Measurements from ENCODE around the gene MINDY3.

Gene MINDY3

DNA sequence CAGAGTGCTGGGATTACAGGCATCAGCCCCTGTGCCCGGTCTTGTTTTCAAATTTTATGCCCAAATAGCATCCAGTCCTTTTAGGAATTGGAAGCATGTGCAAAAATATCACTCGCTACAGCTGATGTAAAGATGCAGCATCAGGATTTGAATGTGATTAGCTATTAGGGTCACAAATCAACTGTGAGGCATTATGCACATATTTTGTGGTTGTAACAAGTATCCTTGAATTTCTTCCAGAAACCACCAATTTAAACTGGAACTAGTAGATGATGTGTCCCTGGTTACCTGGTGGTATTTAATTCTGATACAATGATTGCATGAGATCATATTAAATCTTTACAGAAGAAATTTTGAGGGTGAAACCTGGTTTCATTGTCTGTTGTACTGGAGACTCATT is 99.6 kb downstream of the MINDY3 start:
- H3K27me3 ChIP-seq (ENCODE audit: control insufficient read depth, insufficient read depth, low read length) = no peaks in the 10 kb centered on the region
- no CpG with 5 or more reads among the region's 2 CpGs for WGBS (ENCODE audit: insufficient coverage, insufficient read length)

GRCh38 chr10:15759265-15759664 is 101.0 kb downstream of the MINDY3 start:
- no peaks in the 10 kb centered on the region for H3K27me3 ChIP-seq (ENCODE audit: control insufficient read depth, insufficient read depth, low read length)
- H3K4me1 ChIP-seq (ENCODE audit: control insufficient read depth, insufficient read depth, low read length) = no peaks in the 10 kb centered on the region
- H3K4me3 ChIP-seq (ENCODE audit: low read length) = no peak overlapping the region
- no peaks in the 10 kb centered on the region for H3K9me3 ChIP-seq (ENCODE audit: control insufficient read depth, insufficient read depth, low read length)
- no peaks in the 10 kb centered on the region for H3K36me3 ChIP-seq (ENCODE audit: control insufficient read depth, insufficient read depth, low read length)
- DNase-seq (ENCODE audit: low read depth, low spot score) = no peak
- no peak overlapping the region for H3K27ac ChIP-seq (ENCODE audit: low read length)

More for the DNA sequence above, 99.6 kb downstream of the MINDY3 start:
- H3K4me3 ChIP-seq (ENCODE audit: low read length) = no peak overlapping the region
- no peaks in the 10 kb centered on the region for H3K9me3 ChIP-seq (ENCODE audit: control insufficient read depth, insufficient read depth, low read length)
- H3K27ac ChIP-seq (ENCODE audit: low read length) = no peak overlapping the region
- DNase-seq (ENCODE audit: low read depth, low spot score) = no peak
- H3K36me3 ChIP-seq (ENCODE audit: control insufficient read depth, insufficient read depth, low read length) = no peaks in the 10 kb centered on the region
- H3K4me1 ChIP-seq (ENCODE audit: control insufficient read depth, insufficient read depth, low read length) = no peaks in the 10 kb centered on the region

DNA sequence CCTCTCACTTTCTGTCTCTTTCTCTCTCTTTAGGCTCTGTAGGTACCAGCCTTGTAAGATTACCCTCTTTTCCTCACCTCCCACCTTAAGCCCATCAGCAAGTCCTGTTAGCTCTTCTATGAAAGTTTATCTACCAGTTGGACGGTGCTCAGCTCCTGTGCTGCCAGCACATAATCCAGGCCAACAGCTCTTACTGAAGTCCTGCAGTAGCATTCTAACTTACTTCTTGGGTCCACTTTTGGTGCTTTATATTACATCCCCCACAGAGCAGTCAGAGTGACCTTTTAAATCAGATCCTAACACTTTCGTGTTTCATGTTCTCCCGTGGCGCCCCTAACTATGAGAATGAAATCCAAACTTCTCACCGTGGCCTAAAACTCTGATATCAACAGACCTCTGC is 101.7 kb downstream of the MINDY3 start:
- WGBS (ENCODE audit: insufficient coverage, insufficient read length) = no CpG with 5 or more reads among the region's 5 CpGs
- no peaks in the 10 kb centered on the region for H3K27me3 ChIP-seq (ENCODE audit: control insufficient read depth, insufficient read depth, low read length)
- no peaks in the 10 kb centered on the region for H3K4me1 ChIP-seq (ENCODE audit: control insufficient read depth, insufficient read depth, low read length)
- no peak overlapping the region for H3K4me3 ChIP-seq (ENCODE audit: low read length)
- no peak overlapping the region for H3K27ac ChIP-seq (ENCODE audit: low read length)
- DNase-seq (ENCODE audit: low read depth, low spot score) = no peak
- no peaks in the 10 kb centered on the region for H3K36me3 ChIP-seq (ENCODE audit: control insufficient read depth, insufficient read depth, low read length)
- no peaks in the 10 kb centered on the region for H3K9me3 ChIP-seq (ENCODE audit: control insufficient read depth, insufficient read depth, low read length)

DNA sequence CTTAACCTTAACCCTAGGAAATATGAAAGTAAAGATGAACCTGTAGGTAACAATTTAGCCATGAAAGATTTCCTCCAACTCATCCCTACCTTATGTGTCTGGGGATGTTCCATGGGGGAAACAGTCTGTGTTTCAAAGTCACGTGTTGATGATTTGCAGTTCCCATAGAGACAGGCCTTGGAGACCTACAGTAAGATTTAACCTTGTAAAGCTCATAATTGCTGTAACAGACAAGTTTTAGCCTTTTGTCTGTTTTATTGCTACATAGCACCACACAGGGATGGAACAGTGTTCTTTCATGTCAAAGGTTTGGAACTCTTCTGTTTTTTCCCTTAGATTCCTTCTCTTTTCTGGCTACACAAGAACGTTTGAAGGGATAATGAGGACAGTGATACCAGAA is 105.4 kb downstream of the MINDY3 start:
- no peak overlapping the region for H3K4me3 ChIP-seq (ENCODE audit: low read length)
- no peaks in the 10 kb centered on the region for H3K36me3 ChIP-seq (ENCODE audit: control insufficient read depth, insufficient read depth, low read length)
- H3K9me3 ChIP-seq (ENCODE audit: control insufficient read depth, insufficient read depth, low read length) = no peaks in the 10 kb centered on the region
- DNase-seq (ENCODE audit: low read depth, low spot score) = no peak
- WGBS (ENCODE audit: insufficient coverage, insufficient read length) = no CpG with 5 or more reads among the region's 2 CpGs
- no peaks in the 10 kb centered on the region for H3K4me1 ChIP-seq (ENCODE audit: control insufficient read depth, insufficient read depth, low read length)
- H3K27me3 ChIP-seq (ENCODE audit: control insufficient read depth, insufficient read depth, low read length) = no peaks in the 10 kb centered on the region
- no peak overlapping the region for H3K27ac ChIP-seq (ENCODE audit: low read length)

DNA sequence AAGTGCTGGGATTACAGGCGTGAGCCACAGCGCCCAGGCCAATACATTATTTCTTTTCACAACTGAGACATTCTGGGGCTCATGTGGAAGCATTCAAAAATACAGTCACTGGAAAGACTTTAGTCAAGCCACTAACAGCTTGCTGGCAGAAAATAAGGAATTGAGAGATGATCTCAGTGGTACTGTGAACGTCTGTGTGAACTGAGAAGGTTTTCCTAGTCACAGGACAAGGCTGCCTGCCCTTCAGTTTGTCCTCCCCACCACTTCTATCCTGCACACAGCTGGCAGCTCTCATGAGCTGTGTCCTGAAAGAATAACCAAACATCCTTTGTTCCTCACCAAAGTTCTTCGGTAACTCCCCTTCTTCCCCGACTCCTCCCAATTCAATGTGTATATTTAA is 109.3 kb downstream of the MINDY3 start:
- Histone ChIP-seq H3K4me3 (ENCODE audit: low read length) (no peak overlapping the region), H3K36me3 (ENCODE audit: control insufficient read depth, insufficient read depth, low read length) (no peaks in the 10 kb centered on the region), H3K9me3 (ENCODE audit: control insufficient read depth, insufficient read depth, low read length) (no peaks in the 10 kb centered on the region), H3K4me1 (ENCODE audit: control insufficient read depth, insufficient read depth, low read length) (no peaks in the 10 kb centered on the region), H3K27ac (ENCODE audit: low read length) (no peak overlapping the region), H3K27me3 (ENCODE audit: control insufficient read depth, insufficient read depth, low read length) (no peaks in the 10 kb centered on the region)
- no peak for DNase-seq (ENCODE audit: low read depth, low spot score)
- WGBS (ENCODE audit: insufficient coverage, insufficient read length) = 100% methylated on average over 1 of the region's 5 CpGs

- no peaks in the 10 kb centered on the region for H3K4me1 ChIP-seq (ENCODE audit: control insufficient read depth, insufficient read depth, low read length)
- no peaks in the 10 kb centered on the region for H3K27me3 ChIP-seq (ENCODE audit: control insufficient read depth, insufficient read depth, low read length)
- H3K9me3 ChIP-seq (ENCODE audit: control insufficient read depth, insufficient read depth, low read length) = no peaks in the 10 kb centered on the region
- DNase-seq (ENCODE audit: low read depth, low spot score) = no peak
- no peak overlapping the region for H3K27ac ChIP-seq (ENCODE audit: low read length)
- no peak overlapping the region for H3K4me3 ChIP-seq (ENCODE audit: low read length)
- no CpG with 5 or more reads among the region's 3 CpGs for WGBS (ENCODE audit: insufficient coverage, insufficient read length)
- H3K36me3 ChIP-seq (ENCODE audit: control insufficient read depth, insufficient read depth, low read length) = no peaks in the 10 kb centered on the region
Measured at GRCh38 chr10:15748126-15748525, 112.2 kb downstream of the MINDY3 start.

DNA sequence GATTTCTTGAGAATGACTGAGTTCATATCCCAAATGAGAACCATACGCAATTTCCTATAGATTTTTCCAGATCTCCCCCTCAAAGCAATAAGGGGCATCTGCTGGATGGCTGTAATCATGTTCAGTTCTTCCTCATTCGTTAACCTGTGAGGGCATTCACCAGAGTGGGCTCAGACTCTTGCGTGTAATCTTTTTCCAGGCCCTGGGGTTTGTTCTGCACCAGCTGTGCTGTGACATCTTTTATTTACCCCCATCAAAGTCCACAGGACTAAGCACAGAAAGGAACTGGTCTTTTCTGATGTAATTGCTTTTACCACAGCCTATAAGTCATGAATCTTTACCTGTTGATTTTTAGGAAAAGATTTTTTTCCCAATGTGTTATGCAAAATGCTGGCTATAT is 112.7 kb downstream of the MINDY3 start:
- Histone ChIP-seq H3K27ac (ENCODE audit: low read length) (no peak overlapping the region), H3K27me3 (ENCODE audit: control insufficient read depth, insufficient read depth, low read length) (no peaks in the 10 kb centered on the region), H3K4me3 (ENCODE audit: low read length) (no peak overlapping the region), H3K9me3 (ENCODE audit: control insufficient read depth, insufficient read depth, low read length) (no peaks in the 10 kb centered on the region), H3K36me3 (ENCODE audit: control insufficient read depth, insufficient read depth, low read length) (no peaks in the 10 kb centered on the region), H3K4me1 (ENCODE audit: control insufficient read depth, insufficient read depth, low read length) (no peaks in the 10 kb centered on the region)
- DNase-seq (ENCODE audit: low read depth, low spot score) = no peak
- WGBS (ENCODE audit: insufficient coverage, insufficient read length) = no CpG with 5 or more reads among the region's 3 CpGs

GRCh38 chr10:15745751-15746150 is 114.6 kb downstream of the MINDY3 start:
- no peaks in the 10 kb centered on the region for H3K27me3 ChIP-seq (ENCODE audit: control insufficient read depth, insufficient read depth, low read length)
- H3K4me3 ChIP-seq (ENCODE audit: low read length) = no peak overlapping the region
- no CpG with 5 or more reads among the region's 1 CpG for WGBS (ENCODE audit: insufficient coverage, insufficient read length)
- no peaks in the 10 kb centered on the region for H3K36me3 ChIP-seq (ENCODE audit: control insufficient read depth, insufficient read depth, low read length)
- no peak for DNase-seq (ENCODE audit: low read depth, low spot score)
- no peaks in the 10 kb centered on the region for H3K4me1 ChIP-seq (ENCODE audit: control insufficient read depth, insufficient read depth, low read length)
- no peaks in the 10 kb centered on the region for H3K9me3 ChIP-seq (ENCODE audit: control insufficient read depth, insufficient read depth, low read length)
- no peak overlapping the region for H3K27ac ChIP-seq (ENCODE audit: low read length)

- peak; percentile 35 for DNase-seq (ENCODE audit: low read depth, low spot score)
- H3K9me3 ChIP-seq (ENCODE audit: control insufficient read depth, insufficient read depth, low read length) = no peaks in the 10 kb centered on the region
- WGBS (ENCODE audit: insufficient coverage, insufficient read length) = no CpG with 5 or more reads among the region's 7 CpGs
- H3K4me3 ChIP-seq (ENCODE audit: low read length) = no peak overlapping the region
- H3K36me3 ChIP-seq (ENCODE audit: control insufficient read depth, insufficient read depth, low read length) = no peaks in the 10 kb centered on the region
- no peak overlapping the region for H3K27ac ChIP-seq (ENCODE audit: low read length)
- no peaks in the 10 kb centered on the region for H3K27me3 ChIP-seq (ENCODE audit: control insufficient read depth, insufficient read depth, low read length)
- no peaks in the 10 kb centered on the region for H3K4me1 ChIP-seq (ENCODE audit: control insufficient read depth, insufficient read depth, low read length)
Measured at GRCh38 chr10:15744217-15744865, 116.0 kb downstream of the MINDY3 start.

DNA sequence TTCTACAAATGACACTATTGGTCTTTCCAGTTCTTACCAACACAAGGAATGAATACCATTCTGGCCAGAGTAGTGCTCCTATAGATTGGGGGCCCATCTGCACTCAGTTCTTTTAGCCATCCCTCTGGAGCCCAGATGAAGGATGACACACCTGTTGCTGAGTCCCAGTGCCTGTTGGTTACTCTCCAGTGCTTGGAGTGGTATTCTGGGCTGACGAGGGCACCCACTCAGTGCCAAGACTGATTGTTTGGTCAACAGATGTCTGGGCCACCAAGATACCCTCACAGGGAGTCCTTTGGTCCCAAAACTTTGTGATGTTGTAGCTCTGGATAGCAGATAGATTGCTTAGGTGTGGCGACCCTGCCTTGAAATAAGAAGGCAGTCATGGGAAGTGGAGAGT is 116.9 kb downstream of the MINDY3 start:
- DNase-seq (ENCODE audit: low read depth, low spot score) = no peak
- Histone ChIP-seq H3K4me1 (ENCODE audit: control insufficient read depth, insufficient read depth, low read length) (no peaks in the 10 kb centered on the region), H3K27ac (ENCODE audit: low read length) (no peak overlapping the region), H3K27me3 (ENCODE audit: control insufficient read depth, insufficient read depth, low read length) (no peaks in the 10 kb centered on the region), H3K9me3 (ENCODE audit: control insufficient read depth, insufficient read depth, low read length) (no peaks in the 10 kb centered on the region), H3K4me3 (ENCODE audit: low read length) (no peak overlapping the region), H3K36me3 (ENCODE audit: control insufficient read depth, insufficient read depth, low read length) (no peaks in the 10 kb centered on the region)
- no CpG with 5 or more reads among the region's 2 CpGs for WGBS (ENCODE audit: insufficient coverage, insufficient read length)

DNA sequence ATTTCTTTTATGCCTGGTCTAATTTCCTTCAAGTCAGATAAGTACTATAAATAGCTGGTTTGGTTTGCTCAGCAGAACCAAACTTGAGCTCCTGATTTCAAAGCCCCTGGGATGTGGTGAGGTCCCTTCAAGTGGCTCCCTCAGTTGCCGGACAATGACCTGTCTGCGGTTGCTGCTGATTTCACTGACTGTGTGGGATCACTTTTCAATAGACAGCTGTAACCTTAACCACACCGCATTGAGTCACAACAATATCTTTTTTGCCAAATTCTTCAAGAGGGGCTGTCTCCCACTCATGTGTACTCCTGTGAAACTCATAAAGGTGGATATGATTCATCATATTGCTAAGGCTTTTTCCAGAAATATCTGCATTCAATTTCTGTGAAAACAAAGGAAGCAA is 117.5 kb downstream of the MINDY3 start:
- no CpG with 5 or more reads among the region's 3 CpGs for WGBS (ENCODE audit: insufficient coverage, insufficient read length)
- no peak for DNase-seq (ENCODE audit: low read depth, low spot score)
- no peaks in the 10 kb centered on the region for H3K36me3 ChIP-seq (ENCODE audit: control insufficient read depth, insufficient read depth, low read length)
- no peak overlapping the region for H3K27ac ChIP-seq (ENCODE audit: low read length)
- no peaks in the 10 kb centered on the region for H3K9me3 ChIP-seq (ENCODE audit: control insufficient read depth, insufficient read depth, low read length)
- H3K4me1 ChIP-seq (ENCODE audit: control insufficient read depth, insufficient read depth, low read length) = no peaks in the 10 kb centered on the region
- H3K4me3 ChIP-seq (ENCODE audit: low read length) = no peak overlapping the region
- no peaks in the 10 kb centered on the region for H3K27me3 ChIP-seq (ENCODE audit: control insufficient read depth, insufficient read depth, low read length)
